GM12878 (cell line): ENCODE data around the gene TOM1L2. TPM values are rescaled to one million over a fixed set of nuclear protein-coding genes. Genes with fewer than 3 reads are reported as not detected.

Source experiments
- ATAC-seq: fragments of 200-7000 bp; cut with Tn5 transposase; 3 replicates; pipeline ENCODE4 v1.9.1; 2020; ENCODE audit warnings: mild to moderate bottlenecking, moderate library complexity
- BruUV-seq: library from RNA; stranded (reverse); fragments of 400-500 nt; replicated peaks from 2 replicates; lab custom pipeline; 2021; lab: Mats Ljungman, UMichigan
- CTCF ChIA-PET: fragments of 300-600 bp; sonication (Branson Sonifier 250); formaldehyde crosslinking; extraction: SDS; loops from one replicate; lab custom pipeline; 2021; ENCODE audit warnings: inconsistent platforms; lab: Yijun Ruan, JAX
- POLR2A ChIA-PET: fragments of 350-600 bp; formaldehyde crosslinking; extraction: SDS; loops from one replicate; lab custom pipeline; 2021; ENCODE audit warnings: inconsistent platforms; lab: Charles Lee
- RAD21 ChIA-PET: fragments of 300-600 bp; sonication (Branson Sonifier 250); formaldehyde crosslinking; loops from one replicate; lab custom pipeline; 2023; ENCODE audit warnings: antibody characterized with exemption; ENCODE audit not compliant: unreplicated experiment; lab: Charles Lee
- SMC1A ChIA-PET: fragments of 300-600 bp; sonication (Branson Sonifier 250); formaldehyde crosslinking; loops from one replicate; lab custom pipeline; 2023; ENCODE audit not compliant: unreplicated experiment, uncharacterized antibody; lab: Charles Lee
- DNase-seq: peaks from one replicate; pipeline ENCODE4 v3.0.0-alpha.2; 2011; ENCODE audit warnings: low read depth, low spot score
- FAIRE-seq: peaks from 3 replicates; lab custom pipeline; 2011; peaks lifted over from hg19 to GRCh38; lab: Jason Lieb, UNC
- H2AFZ ChIP-seq: 2 replicates; pipeline ENCODE4 v1.6.0; 2011; ENCODE audit warnings: low read depth, low read length, control low read depth; ENCODE audit not compliant: control insufficient read depth
- H3K27ac ChIP-seq: 2 replicates; pipeline ENCODE4 v1.5.1; 2011; ENCODE audit warnings: control low read depth; ENCODE audit not compliant: control insufficient read depth, insufficient read depth
- H3K27me3 ChIP-seq, 2 experiments: replicated peaks in 1 of 2; 2 replicates each; pipeline versions ENCODE4 v1.6.0 to v1.6.1; 2011; ENCODE audit warnings: low read length in 1 of 2; ENCODE audit not compliant: control insufficient read depth in 2 of 2, insufficient read depth in 2 of 2
- H3K36me3 ChIP-seq, 2 experiments: 2 replicates each; pipeline ENCODE4 v1.5.1; 2011; ENCODE audit warnings: low read length in 1 of 2; ENCODE audit not compliant: control insufficient read depth in 2 of 2, insufficient read depth in 2 of 2
- H3K4me1 ChIP-seq: 2 replicates; pipeline ENCODE4 v1.6.1; 2011; ENCODE audit warnings: mild to moderate bottlenecking, low read length, moderate library complexity, mixed read lengths; ENCODE audit not compliant: control insufficient read depth, insufficient read depth
- H3K4me2 ChIP-seq: 2 replicates; pipeline ENCODE4 v1.6.0; 2011; ENCODE audit warnings: control low read depth; ENCODE audit not compliant: control insufficient read depth, insufficient read depth
- H3K4me3 ChIP-seq: fragments of 200-600 bp; sonication (generic); 2 replicates; pipeline ENCODE4 v1.5.1; 2016
- H3K79me2 ChIP-seq: 2 replicates; pipeline ENCODE4 v1.6.0; 2011; ENCODE audit warnings: low read length; ENCODE audit not compliant: control insufficient read depth, insufficient read depth
- H3K9ac ChIP-seq: 2 replicates; pipeline ENCODE4 v1.8.0; 2011; ENCODE audit warnings: low read length, control low read depth, mixed read lengths; ENCODE audit not compliant: control insufficient read depth, insufficient read depth
- H3K9me3 ChIP-seq: replicated peaks from 3 replicates; pipeline ENCODE4 v1.5.1; 2011; ENCODE audit warnings: mild to moderate bottlenecking, low read length; ENCODE audit not compliant: control insufficient read depth, insufficient read depth
- H4K20me1 ChIP-seq: 2 replicates; pipeline ENCODE4 v1.6.0; 2011; ENCODE audit not compliant: control insufficient read depth, insufficient read depth
- POLR2AphosphoS5 ChIP-seq: IDR thresholded peaks from 2 replicates; pipeline ENCODE4 v1.6.1; 2011; ENCODE audit warnings: mild to moderate bottlenecking, low read length, inconsistent platforms
- SREBF2 ChIP-seq: IDR thresholded peaks from 2 replicates; pipeline ENCODE4 v1.6.1; 2012; ENCODE audit warnings: mild to moderate bottlenecking, low read length
- TBL1XR1 ChIP-seq: IDR thresholded peaks from 2 replicates; pipeline ENCODE4 v1.6.1; 2012; ENCODE audit warnings: low read depth, low read length, improper control_type of control experiment
- USF2 ChIP-seq: IDR thresholded peaks from 2 replicates; pipeline ENCODE4 v1.6.1; 2011; ENCODE audit warnings: low read depth, low read length, improper control_type of control experiment, borderline replicate concordance
- WGBS: methylation state at CpG from one replicate; pipeline ENCODE4 v1.1.6; 2016; ENCODE audit warnings: low lambda C conversion rate; ENCODE audit not compliant: insufficient replicate concordance, insufficient coverage; ENCODE audit errors: missing lambda C conversion rate; 5-methylcytosine and 5-hydroxymethylcytosine counted together
- in situ Hi-C: fragments of 300-500 bp; cut with MboI; formaldehyde crosslinking; loops from 9 replicates; pipeline ENCODE4 v1.14.3; 2018; ENCODE audit warnings: mixed read lengths
- intact Hi-C: fragments of 100-400 bp; cut with micrococcal nuclease; formaldehyde crosslinking; loops from one replicate; pipeline ENCODE4 v1.14.2; 2022; ENCODE audit not compliant: unreplicated experiment
- polyA plus RNA-seq, 11 experiments: library from polyadenylated mRNA; depleted of rRNA in 4 of 11; unstranded in 6 of 11; stranded (reverse) in 5 of 11; fragments of >200 nt; fragmentation: Nextera tagmentation in 4 of 11; fragmentation: Illumina TruSeq in 1 of 11; extraction: Ambion mirVana in 4 of 11; extraction: Trizol in 1 of 11; gene quantifications; 1 replicate in 1 of 11; 2 replicates in 10 of 11; pipeline versions ENCODE4 v1.2.1 to v1.2.3, GENCODE V29; 2011 to 2016; ENCODE audit warnings: inconsistent platforms in 2 of 11, missing spikeins in 2 of 11, low read depth in 1 of 11
- total RNA-seq, 4 experiments: library from RNA; depleted of rRNA in 3 of 4; stranded (reverse); fragments of >200 nt in 3 of 4; fragmentation: Illumina TruSeq in 1 of 4; extraction: Trizol in 1 of 4; gene quantifications; 2 replicates each; pipeline versions ENCODE4 v1.2.1 to v1.2.3, GENCODE V29; 2013 to 2021
- TF ChIP-seq, protein P1 (sequence below): fragments of 450-650 bp; IDR thresholded peaks from 2 replicates; pipeline ENCODE4 v1.6.1; 2017; ENCODE audit warnings: antibody characterized with exemption, mild to moderate bottlenecking, moderate library complexity

The TOM1L2 gene
- total and polyA plus RNA-seq, 10 of the 15 experiments (the other 5 are each of a cell fraction or from before 2014, with no cell fraction given): 0.19 to 19.2 (median 8.1) TPM

- Histone ChIP-seq H3K79me2 (no peaks in the 10 kb centered on the region), H4K20me1 (no peaks in the 10 kb centered on the region), H3K27ac (no peak overlapping the region), H3K9ac (no peak overlapping the region), H3K4me1 (peaks cover 25% of the 10 kb centered on the region), H3K9me3 (no peaks in the 10 kb centered on the region), H3K27me3 (no peaks in the 10 kb centered on the region), H3K4me3 (no peak overlapping the region), H3K36me3 (no peaks in the 10 kb centered on the region), H2AFZ (no peak overlapping the region), H3K4me2 (no peak overlapping the region)
- RAD21 ChIA-PET: interaction anchor here (1.2 kb wide), 1 partner anchor 18 kb away, joined by 3 read pairs; no protein-coding TSS in a partner anchor
- TF ChIP-seq, protein P1, sequence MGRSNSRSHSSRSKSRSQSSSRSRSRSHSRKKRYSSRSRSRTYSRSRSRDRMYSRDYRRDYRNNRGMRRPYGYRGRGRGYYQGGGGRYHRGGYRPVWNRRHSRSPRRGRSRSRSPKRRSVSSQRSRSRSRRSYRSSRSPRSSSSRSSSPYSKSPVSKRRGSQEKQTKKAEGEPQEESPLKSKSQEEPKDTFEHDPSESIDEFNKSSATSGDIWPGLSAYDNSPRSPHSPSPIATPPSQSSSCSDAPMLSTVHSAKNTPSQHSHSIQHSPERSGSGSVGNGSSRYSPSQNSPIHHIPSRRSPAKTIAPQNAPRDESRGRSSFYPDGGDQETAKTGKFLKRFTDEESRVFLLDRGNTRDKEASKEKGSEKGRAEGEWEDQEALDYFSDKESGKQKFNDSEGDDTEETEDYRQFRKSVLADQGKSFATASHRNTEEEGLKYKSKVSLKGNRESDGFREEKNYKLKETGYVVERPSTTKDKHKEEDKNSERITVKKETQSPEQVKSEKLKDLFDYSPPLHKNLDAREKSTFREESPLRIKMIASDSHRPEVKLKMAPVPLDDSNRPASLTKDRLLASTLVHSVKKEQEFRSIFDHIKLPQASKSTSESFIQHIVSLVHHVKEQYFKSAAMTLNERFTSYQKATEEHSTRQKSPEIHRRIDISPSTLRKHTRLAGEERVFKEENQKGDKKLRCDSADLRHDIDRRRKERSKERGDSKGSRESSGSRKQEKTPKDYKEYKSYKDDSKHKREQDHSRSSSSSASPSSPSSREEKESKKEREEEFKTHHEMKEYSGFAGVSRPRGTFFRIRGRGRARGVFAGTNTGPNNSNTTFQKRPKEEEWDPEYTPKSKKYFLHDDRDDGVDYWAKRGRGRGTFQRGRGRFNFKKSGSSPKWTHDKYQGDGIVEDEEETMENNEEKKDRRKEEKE: no peak
- TF ChIP-seq USF2: no peak
- no peak for TF ChIP-seq TBL1XR1
- no peak for TF ChIP-seq POLR2AphosphoS5
- no peak for TF ChIP-seq SREBF2
- CTCF ChIA-PET: interaction anchor here (0.6 to 3.3 kb wide), 6 partner anchors 9 to 133 kb away, joined by 3 to 11 read pairs (median 4); no protein-coding TSS in a partner anchor
- in situ Hi-C loops: no loop called here
- intact Hi-C loops: no loop called here
- whole genome bisulfite sequencing: 76% methylated on average over 7 of the region's 7 CpGs
- FAIRE-seq (no peak), DNase-seq (no peak), ATAC-seq (no peak)
- BruUV-seq: no TSS peak
- POLR2A ChIA-PET: interaction anchor here (0.6 to 0.7 kb wide), 2 partner anchors 62 to 106 kb away, joined by 4 to 6 read pairs; no protein-coding TSS in a partner anchor
- SMC1A ChIA-PET: interaction anchor here (0.6 to 3.5 kb wide), 3 partner anchors 10 to 872 kb away, joined by 3 to 17 read pairs (median 3); no protein-coding TSS in a partner anchor
These were observed 71.3 kb downstream of the TOM1L2 start for GRCh38 chr17:17900615-17901520.
